ENCODE data around the gene EFNA4.

Gene EFNA4

GRCh38 chr1:155064111-155064831, 731 bp downstream of the EFNA4 start:
- Mint-ChIP-seq H3K27me3 (no peaks in the 10 kb centered on the region), H3K36me3 (ENCODE audit: insufficient read depth) (peaks cover 13% of the 10 kb centered on the region), H3K4me3 (peak overlapping the region; percentile 81), H3K9me3 (no peaks in the 10 kb centered on the region), H3K27ac (ENCODE audit: low read depth) (peak overlapping the region; percentile 5), H3K4me1 (peaks cover 37% of the 10 kb centered on the region)
- no peak for DNase-seq (ENCODE audit: low spot score in 2 of 2)
- ATAC-seq (replicated peaks; ENCODE audit: extremely low read depth, poor library complexity, severe bottlenecking): peak; percentile 16

GRCh38 chr1:155064832-155065429, 1.4 kb downstream of the EFNA4 start:
- Mint-ChIP-seq H3K9me3 (no peaks in the 10 kb centered on the region), H3K4me1 (peaks cover 37% of the 10 kb centered on the region), H3K4me3 (peak overlapping the region; percentile 81), H3K27me3 (no peaks in the 10 kb centered on the region), H3K27ac (ENCODE audit: low read depth) (no peak overlapping the region), H3K36me3 (ENCODE audit: insufficient read depth) (peaks cover 13% of the 10 kb centered on the region)
- DNase-seq (ENCODE audit: low spot score in 2 of 2) (no peak), ATAC-seq (replicated peaks; ENCODE audit: extremely low read depth, poor library complexity, severe bottlenecking) (no peak)

GRCh38 chr1:155066777-155067176, 3.2 kb downstream of the EFNA4 start:
- Mint-ChIP-seq H3K27ac (ENCODE audit: low read depth) (no peak overlapping the region), H3K27me3 (no peaks in the 10 kb centered on the region), H3K4me1 (peaks cover 37% of the 10 kb centered on the region), H3K36me3 (ENCODE audit: insufficient read depth) (peaks cover 13% of the 10 kb centered on the region), H3K4me3 (no peak overlapping the region), H3K9me3 (no peaks in the 10 kb centered on the region)
- DNase-seq (ENCODE audit: low spot score in 2 of 2) (no peak), ATAC-seq (replicated peaks; ENCODE audit: extremely low read depth, poor library complexity, severe bottlenecking) (no peak)

GRCh38 chr1:155068599-155068998, 5.1 kb downstream of the EFNA4 start:
- Mint-ChIP-seq H3K27ac (ENCODE audit: low read depth) (no peak overlapping the region), H3K36me3 (ENCODE audit: insufficient read depth) (peaks cover 7% of the 10 kb centered on the region), H3K4me1 (peaks cover 36% of the 10 kb centered on the region), H3K9me3 (no peaks in the 10 kb centered on the region), H3K4me3 (no peak overlapping the region), H3K27me3 (no peaks in the 10 kb centered on the region)
- ATAC-seq (replicated peaks; ENCODE audit: extremely low read depth, poor library complexity, severe bottlenecking): no peak
- no peak for DNase-seq (ENCODE audit: low spot score in 2 of 2)

GRCh38 chr1:155069551-155070157, 6.1 kb downstream of the EFNA4 start:
- Mint-ChIP-seq H3K36me3 (ENCODE audit: insufficient read depth) (peaks cover 4% of the 10 kb centered on the region), H3K27ac (ENCODE audit: low read depth) (no peak overlapping the region), H3K27me3 (no peaks in the 10 kb centered on the region), H3K4me1 (peaks cover 34% of the 10 kb centered on the region), H3K9me3 (no peaks in the 10 kb centered on the region), H3K4me3 (no peak overlapping the region)
- DNase-seq (ENCODE audit: low spot score in 2 of 2) (no peak), ATAC-seq (replicated peaks; ENCODE audit: extremely low read depth, poor library complexity, severe bottlenecking) (no peak)

- no peak overlapping the region for H3K27ac Mint-ChIP-seq (ENCODE audit: low read depth)
- H3K9me3 Mint-ChIP-seq: no peaks in the 10 kb centered on the region
- ATAC-seq (replicated peaks; ENCODE audit: extremely low read depth, poor library complexity, severe bottlenecking): no peak
- H3K4me3 Mint-ChIP-seq: peak overlapping the region; percentile 19
- peaks cover 4% of the 10 kb centered on the region for H3K36me3 Mint-ChIP-seq (ENCODE audit: insufficient read depth)
- DNase-seq (ENCODE audit: low spot score in 2 of 2): no peak
- peaks cover 31% of the 10 kb centered on the region for H3K4me1 Mint-ChIP-seq
- no peaks in the 10 kb centered on the region for H3K27me3 Mint-ChIP-seq
Observed at GRCh38 chr1:155070158-155070621, 6.7 kb downstream of the EFNA4 start.

- Mint-ChIP-seq H3K4me3 (peak overlapping the region; percentile 19), H3K27ac (ENCODE audit: low read depth) (no peak overlapping the region), H3K27me3 (no peaks in the 10 kb centered on the region), H3K9me3 (no peaks in the 10 kb centered on the region), H3K4me1 (peaks cover 30% of the 10 kb centered on the region), H3K36me3 (ENCODE audit: insufficient read depth) (peaks cover 4% of the 10 kb centered on the region)
- DNase-seq (ENCODE audit: low spot score in 2 of 2): peak; percentile 57 to 68
- peak; percentile 96 for ATAC-seq (replicated peaks; ENCODE audit: extremely low read depth, poor library complexity, severe bottlenecking)
Observed at GRCh38 chr1:155070721-155071569, 7.4 kb downstream of the EFNA4 start.

- Mint-ChIP-seq H3K4me3 (peak overlapping the region; percentile 19), H3K27me3 (no peaks in the 10 kb centered on the region)
- no peak for DNase-seq (ENCODE audit: low spot score in 2 of 2)
Observed at GRCh38 chr1:155071701-155072100, 8.2 kb downstream of the EFNA4 start.

GRCh38 chr1:155072531-155073289, 9.2 kb downstream of the EFNA4 start:
- ATAC-seq (replicated peaks; ENCODE audit: extremely low read depth, poor library complexity, severe bottlenecking): no peak
- no peaks in the 10 kb centered on the region for H3K9me3 Mint-ChIP-seq
- no peak overlapping the region for H3K27ac Mint-ChIP-seq (ENCODE audit: low read depth)
- H3K4me1 Mint-ChIP-seq: peaks cover 25% of the 10 kb centered on the region
- H3K4me3 Mint-ChIP-seq: no peak overlapping the region
- H3K36me3 Mint-ChIP-seq (ENCODE audit: insufficient read depth): peaks cover 4% of the 10 kb centered on the region
- no peak for DNase-seq (ENCODE audit: low spot score in 2 of 2)
- H3K27me3 Mint-ChIP-seq: no peaks in the 10 kb centered on the region

More at GRCh38 chr1:155071701-155072100, 8.2 kb downstream of the EFNA4 start:
- H3K36me3 Mint-ChIP-seq (ENCODE audit: insufficient read depth): peaks cover 4% of the 10 kb centered on the region
- no peaks in the 10 kb centered on the region for H3K9me3 Mint-ChIP-seq
- H3K4me1 Mint-ChIP-seq: peaks cover 25% of the 10 kb centered on the region
- no peak overlapping the region for H3K27ac Mint-ChIP-seq (ENCODE audit: low read depth)
- ATAC-seq (replicated peaks; ENCODE audit: extremely low read depth, poor library complexity, severe bottlenecking): no peak

- no peaks in the 10 kb centered on the region for H3K27me3 Mint-ChIP-seq
- no peak overlapping the region for H3K27ac Mint-ChIP-seq (ENCODE audit: low read depth)
- no peak overlapping the region for H3K4me3 Mint-ChIP-seq
- DNase-seq (ENCODE audit: low spot score in 2 of 2) (no peak), ATAC-seq (replicated peaks; ENCODE audit: extremely low read depth, poor library complexity, severe bottlenecking) (no peak)
- H3K9me3 Mint-ChIP-seq: no peaks in the 10 kb centered on the region
- H3K36me3 Mint-ChIP-seq (ENCODE audit: insufficient read depth): peaks cover 2% of the 10 kb centered on the region
- H3K4me1 Mint-ChIP-seq: peaks cover 25% of the 10 kb centered on the region
Observed at GRCh38 chr1:155073377-155074242, 10.1 kb downstream of the EFNA4 start.

- DNase-seq (ENCODE audit: low spot score in 2 of 2) (no peak), ATAC-seq (replicated peaks; ENCODE audit: extremely low read depth, poor library complexity, severe bottlenecking) (no peak)
- H3K4me1 Mint-ChIP-seq: peaks cover 39% of the 10 kb centered on the region
- no peaks in the 10 kb centered on the region for H3K9me3 Mint-ChIP-seq
- H3K27me3 Mint-ChIP-seq: peaks cover 12% of the 10 kb centered on the region
- peaks cover 2% of the 10 kb centered on the region for H3K36me3 Mint-ChIP-seq (ENCODE audit: insufficient read depth)
- no peak overlapping the region for H3K27ac Mint-ChIP-seq (ENCODE audit: low read depth)
- H3K4me3 Mint-ChIP-seq: no peak overlapping the region
Observed at GRCh38 chr1:155075535-155075934, 12.0 kb downstream of the EFNA4 start.

All from central memory CD8-positive, alpha-beta T cell (primary cell).